ENCODE measurements around the gene MTG1.
A peak's percentile ranks its signal among the peaks of the same experiment; 100 is the strongest.

The MTG1 gene, protein sequence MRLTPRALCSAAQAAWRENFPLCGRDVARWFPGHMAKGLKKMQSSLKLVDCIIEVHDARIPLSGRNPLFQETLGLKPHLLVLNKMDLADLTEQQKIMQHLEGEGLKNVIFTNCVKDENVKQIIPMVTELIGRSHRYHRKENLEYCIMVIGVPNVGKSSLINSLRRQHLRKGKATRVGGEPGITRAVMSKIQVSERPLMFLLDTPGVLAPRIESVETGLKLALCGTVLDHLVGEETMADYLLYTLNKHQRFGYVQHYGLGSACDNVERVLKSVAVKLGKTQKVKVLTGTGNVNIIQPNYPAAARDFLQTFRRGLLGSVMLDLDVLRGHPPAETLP

DNA sequence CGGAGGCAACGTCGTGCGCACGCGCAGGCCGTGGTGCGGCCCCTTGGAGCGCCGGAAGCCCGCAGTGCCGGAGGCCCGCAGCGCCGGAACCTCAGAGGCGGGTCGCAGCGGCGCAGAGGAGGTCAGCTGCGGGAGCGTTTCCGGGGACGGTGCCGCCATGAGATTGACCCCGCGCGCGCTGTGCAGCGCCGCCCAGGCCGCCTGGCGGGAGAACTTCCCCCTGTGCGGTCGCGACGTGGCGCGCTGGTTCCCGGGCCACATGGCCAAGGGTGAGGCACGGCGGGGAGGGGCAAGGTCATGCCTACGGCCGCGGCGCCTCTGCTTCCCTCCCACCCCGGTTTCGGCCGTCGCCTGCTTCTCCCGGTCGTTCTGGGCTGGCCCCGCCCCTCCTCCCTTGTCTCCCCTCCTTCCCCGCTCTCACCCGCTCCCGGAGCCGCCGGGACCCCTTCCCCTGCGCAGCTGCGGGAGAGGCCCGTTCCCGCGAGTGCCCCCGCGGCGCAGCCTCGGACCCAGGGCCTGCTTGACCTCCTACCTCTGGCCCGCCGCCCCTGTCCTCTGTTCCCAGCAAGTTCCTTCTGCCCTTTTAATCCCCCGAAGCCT is at the start of gene MTG1:
Gene MTG1 (plus strand): TSS at position 94 of the 600 bp plus-strand sequence. CDS start 64 bp downstream, at position 158.
- peak within 1 kb of the TSS; percentile 98 for H3K27ac ChIP-seq
- TF ChIP-seq ZFX (IDR thresholded peaks at IDR 0.05) (peak; percentile 75; the same call in 1 of the 2 replicates), CTCF (conservative IDR thresholded peaks at IDR 0.05) (no peak)

- TF ChIP-seq CTCF (conservative IDR thresholded peaks at IDR 0.05) (no peak), ZFX (IDR thresholded peaks at IDR 0.05) (no peak)
- H3K27ac ChIP-seq: no peak overlapping the region
Measured at GRCh38 chr10:133344236-133344635, 49.7 kb upstream of the MTG1 start.

DNA sequence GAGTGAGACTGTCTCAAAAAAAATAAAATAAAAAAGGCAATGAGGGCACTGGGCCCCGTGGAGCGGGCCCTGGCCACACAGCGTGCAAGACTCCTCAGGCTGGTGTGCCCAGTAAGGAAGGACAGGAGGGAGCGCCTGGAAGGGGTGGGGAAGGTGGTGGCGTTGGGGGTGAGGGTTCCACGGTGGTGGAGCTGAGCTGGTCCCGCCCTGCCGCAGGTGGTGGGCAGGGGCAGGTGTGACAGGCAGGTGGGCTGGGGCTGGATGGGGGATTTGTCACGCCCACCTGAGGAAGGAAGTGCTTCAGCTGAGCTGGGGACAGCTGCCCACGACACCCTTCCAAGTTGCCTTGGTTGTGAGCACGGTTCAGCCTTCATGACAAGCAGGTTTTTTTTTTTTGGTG is 47.5 kb upstream of the MTG1 start:
- TF ChIP-seq CTCF (conservative IDR thresholded peaks at IDR 0.05) (no peak), ZFX (IDR thresholded peaks at IDR 0.05) (no peak)
- H3K27ac ChIP-seq: no peak overlapping the region

- no peak overlapping the region for H3K27ac ChIP-seq
- TF ChIP-seq CTCF (conservative IDR thresholded peaks at IDR 0.05) (no peak), ZFX (IDR thresholded peaks at IDR 0.05) (no peak)
Measured at GRCh38 chr10:133347710-133348517, 46.0 kb upstream of the MTG1 start.

DNA sequence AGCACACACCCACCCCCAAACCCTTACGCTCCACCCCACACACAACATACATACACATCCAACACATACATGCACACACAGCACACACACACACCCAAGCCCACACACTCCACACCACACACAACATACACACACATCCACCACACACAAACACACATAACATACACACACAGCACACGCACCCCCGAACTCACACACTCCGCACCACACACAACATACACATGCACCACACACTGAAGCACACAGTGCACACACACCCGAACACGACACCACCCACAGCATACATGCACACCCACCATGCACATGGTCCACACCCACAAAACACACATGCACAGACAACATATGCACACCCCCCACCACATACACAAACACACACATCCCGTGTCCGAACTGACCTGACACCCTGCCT is 44.8 kb upstream of the MTG1 start:
- TF ChIP-seq ZFX (IDR thresholded peaks at IDR 0.05) (no peak), CTCF (conservative IDR thresholded peaks at IDR 0.05) (no peak)
- H3K27ac ChIP-seq: no peak overlapping the region

- TF ChIP-seq ZFX (IDR thresholded peaks at IDR 0.05) (no peak), CTCF (conservative IDR thresholded peaks at IDR 0.05) (no peak)
- H3K27ac ChIP-seq: no peak overlapping the region
Measured at GRCh38 chr10:133349577-133350011, 44.4 kb upstream of the MTG1 start.
